Stimulated activated CD4-positive, alpha-beta T cell treated with anti-CD3 and anti-CD28 coated beads, Interleukin-4, amount 100 ng/mL, for 48 hours (primary cell): ENCODE measurements around the gene COPB2.

Experiments
- DNase-seq, 2 donors: peaks; one replicate each; pipeline ENCODE4 v3.0.0-alpha.2; 2020; ENCODE audit warnings: low read depth in 2 of 2

The COPB2 gene

DNA sequence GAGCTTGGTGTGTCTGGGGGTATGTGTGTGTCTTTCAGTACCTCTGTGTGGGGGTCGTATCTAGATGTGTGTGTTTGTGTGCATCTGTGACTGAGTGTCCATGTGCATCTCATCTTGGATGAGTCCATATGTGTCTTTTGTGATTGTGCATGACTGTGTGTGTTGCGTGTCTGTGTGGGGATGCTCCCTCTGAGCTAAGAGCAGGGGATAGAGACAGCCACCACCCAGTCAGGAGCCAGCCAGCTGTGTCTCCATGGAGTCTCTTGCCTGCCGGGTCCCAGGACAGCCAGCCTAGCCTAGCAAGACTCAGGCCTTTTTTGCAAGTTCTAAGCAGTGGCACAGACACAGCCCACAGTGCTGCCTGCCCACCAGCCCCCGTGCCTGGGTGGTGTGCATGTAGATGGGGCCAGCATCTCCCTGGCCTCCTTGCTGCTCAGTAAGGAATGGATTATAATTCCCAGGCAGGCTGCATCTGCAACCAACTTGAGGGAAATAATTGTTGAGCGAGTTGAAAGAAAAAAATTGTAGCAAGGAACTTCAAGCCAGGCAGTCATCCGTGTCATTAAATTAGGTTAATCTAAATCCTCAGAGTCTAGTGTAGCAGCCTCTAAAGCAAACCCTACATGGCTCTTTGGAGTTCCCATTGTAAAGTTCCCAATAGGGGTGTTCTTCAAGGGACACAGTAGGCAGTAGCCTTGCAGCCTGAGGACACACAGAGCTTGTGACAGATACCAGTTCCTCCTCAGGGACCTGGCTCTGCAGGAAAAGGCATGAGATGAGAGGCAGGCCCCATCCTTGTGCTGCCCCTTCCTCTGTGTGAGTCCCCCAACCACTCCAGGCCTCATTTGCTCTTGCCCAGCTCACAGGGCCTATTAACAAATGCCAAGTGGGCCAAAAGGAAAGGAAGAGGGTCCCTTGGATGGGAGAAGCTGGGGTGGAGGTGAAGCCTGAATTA lies 81.6 kb downstream of the COPB2 start:
- DNase-seq, result no peak
